GM12872 (cell line): ENCODE results near the gene MTHFD1L.

Experiments used
- TF ChIP-seq, protein P1 (sequence below): IDR thresholded peaks from 3 replicates; pipeline ENCODE4 v1.5.1; 2011; ENCODE audit warnings: low read depth, mild to moderate bottlenecking, low read length, moderate library complexity; ENCODE audit not compliant: insufficient read depth

The MTHFD1L gene

DNA sequence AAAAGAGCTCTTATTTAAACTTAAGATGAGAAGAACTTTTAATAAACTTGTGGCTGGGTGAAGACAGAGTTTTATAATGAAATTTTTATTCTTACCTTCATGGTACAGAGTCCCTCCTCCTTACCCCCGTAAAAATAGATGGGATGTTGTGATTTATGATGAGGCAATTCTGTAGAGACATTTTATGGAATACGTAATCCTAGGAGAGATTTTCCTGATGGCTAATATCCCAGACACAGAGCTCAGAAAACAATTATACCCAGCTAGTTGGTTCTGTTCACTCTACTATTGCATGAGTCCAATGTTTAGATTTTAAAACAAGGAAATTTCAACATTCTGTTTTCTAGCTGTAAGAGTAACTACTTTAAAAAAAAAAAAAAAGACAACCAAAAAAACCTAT is 43.4 kb downstream of the MTHFD1L start:
- TF ChIP-seq, protein P1, sequence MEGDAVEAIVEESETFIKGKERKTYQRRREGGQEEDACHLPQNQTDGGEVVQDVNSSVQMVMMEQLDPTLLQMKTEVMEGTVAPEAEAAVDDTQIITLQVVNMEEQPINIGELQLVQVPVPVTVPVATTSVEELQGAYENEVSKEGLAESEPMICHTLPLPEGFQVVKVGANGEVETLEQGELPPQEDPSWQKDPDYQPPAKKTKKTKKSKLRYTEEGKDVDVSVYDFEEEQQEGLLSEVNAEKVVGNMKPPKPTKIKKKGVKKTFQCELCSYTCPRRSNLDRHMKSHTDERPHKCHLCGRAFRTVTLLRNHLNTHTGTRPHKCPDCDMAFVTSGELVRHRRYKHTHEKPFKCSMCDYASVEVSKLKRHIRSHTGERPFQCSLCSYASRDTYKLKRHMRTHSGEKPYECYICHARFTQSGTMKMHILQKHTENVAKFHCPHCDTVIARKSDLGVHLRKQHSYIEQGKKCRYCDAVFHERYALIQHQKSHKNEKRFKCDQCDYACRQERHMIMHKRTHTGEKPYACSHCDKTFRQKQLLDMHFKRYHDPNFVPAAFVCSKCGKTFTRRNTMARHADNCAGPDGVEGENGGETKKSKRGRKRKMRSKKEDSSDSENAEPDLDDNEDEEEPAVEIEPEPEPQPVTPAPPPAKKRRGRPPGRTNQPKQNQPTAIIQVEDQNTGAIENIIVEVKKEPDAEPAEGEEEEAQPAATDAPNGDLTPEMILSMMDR, result no peak

DNA sequence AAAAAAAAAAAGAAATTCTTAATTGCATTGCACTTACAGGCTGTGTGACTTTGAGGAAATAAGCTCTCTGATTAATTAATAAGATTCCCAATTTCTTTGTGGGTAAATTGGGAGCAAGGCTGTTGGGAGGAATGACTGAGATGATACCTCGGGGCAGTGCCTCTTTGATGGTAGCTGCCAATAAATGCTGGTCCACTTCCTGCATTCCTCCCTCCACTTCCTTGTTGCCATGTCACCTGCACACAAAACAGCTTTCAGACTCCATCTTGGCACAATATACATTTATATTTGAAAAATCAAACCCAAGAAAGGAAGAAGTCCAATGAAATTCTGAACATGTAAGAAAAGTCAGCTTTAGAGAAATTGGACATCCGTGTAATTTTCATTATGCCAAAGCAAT is 45.1 kb downstream of the MTHFD1L start:
- TF ChIP-seq, protein P1, result no peak

DNA sequence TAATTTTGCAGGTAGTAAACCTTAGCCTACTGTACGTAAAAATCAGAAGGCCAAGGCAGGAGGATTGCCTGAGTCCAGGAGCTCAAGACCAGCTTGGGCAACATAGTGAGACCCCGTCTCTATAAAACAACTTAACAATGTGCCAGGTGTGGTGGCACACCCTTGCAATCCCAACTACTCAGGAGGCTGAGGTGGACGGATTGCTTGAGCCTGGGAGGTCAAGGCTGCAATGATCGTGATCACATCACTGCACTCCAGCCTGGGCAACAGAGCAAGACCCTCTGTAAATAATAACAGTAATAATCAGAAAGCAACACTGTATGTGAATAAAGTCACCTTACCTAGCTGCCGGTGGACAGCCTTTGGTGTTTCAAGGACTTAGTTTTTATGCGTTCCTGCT is 48.9 kb downstream of the MTHFD1L start:
- TF ChIP-seq, protein P1, result no peak

DNA sequence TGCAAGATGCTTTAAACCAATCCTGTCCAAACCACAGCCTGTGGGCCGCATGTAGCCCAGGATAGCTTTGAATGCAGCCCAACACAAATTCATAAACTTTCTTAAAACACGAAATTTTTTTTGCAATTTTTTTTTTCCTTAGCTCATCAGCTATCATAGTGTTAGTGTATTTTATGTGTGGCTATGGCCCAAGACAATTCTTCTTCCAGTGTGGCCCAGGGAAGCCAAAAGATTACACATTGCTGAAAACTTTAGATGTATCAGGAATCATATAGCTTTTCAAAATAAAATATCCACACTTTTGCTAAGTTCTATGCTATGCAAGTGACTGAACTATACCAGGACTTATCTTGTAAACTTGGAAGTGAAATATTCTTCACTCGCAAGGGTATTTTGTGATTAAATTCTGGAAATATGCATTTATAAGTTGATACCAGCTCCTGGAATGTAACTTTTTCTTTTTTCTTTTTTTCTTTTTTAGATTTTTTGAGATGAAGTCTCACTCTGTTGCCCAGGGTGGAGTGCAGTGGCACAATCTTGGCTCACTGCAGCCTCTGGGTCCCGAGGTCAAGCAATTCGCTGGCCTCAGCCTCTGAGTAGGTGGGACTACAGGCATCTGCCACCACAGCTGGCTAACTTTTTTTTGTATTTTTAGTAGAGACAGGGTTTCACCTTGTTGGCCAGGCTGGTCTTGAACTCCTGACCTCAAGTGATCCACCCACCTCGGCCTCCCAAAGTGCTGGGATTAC is 49.8 kb downstream of the MTHFD1L start:
- TF ChIP-seq, protein P1, result no peak

DNA sequence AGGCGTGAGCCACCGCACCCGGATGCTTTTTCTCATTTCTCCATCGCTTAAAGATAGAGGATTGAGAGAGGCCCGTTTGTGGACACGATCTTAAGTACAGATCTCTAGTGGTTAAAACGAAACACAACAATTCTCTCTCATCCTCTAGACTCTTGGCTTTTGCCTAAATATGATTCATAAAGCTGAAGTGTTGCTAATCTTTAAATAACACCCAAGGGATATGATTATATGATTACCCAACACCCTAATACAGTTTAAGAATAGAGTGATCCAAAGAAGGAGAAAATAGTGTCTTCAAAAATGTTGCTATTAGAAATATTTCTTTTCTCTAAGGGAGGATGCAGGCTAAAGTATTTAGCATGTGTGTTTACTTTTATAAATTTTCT is 50.4 kb downstream of the MTHFD1L start:
- TF ChIP-seq, protein P1, result no peak

DNA sequence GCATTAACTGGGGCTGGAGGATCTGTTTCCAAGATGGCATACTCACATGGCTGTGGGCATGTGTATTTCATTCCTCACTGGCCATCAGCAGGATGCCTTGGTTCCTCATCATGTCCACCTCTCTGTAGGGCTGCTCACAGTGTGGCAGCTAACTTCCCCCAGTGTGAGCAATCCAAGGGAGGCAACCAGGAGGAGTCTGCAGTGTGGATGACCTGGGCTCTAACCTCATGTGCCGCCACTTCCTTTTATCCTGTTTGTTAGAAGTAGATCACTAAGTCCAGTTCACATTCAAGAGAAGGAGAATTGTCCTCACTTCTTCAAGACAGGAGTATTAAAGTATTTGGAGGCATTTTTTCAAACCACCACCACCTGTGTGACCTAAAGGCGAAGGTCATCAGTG is 54.4 kb downstream of the MTHFD1L start:
- TF ChIP-seq, protein P1, result no peak

DNA sequence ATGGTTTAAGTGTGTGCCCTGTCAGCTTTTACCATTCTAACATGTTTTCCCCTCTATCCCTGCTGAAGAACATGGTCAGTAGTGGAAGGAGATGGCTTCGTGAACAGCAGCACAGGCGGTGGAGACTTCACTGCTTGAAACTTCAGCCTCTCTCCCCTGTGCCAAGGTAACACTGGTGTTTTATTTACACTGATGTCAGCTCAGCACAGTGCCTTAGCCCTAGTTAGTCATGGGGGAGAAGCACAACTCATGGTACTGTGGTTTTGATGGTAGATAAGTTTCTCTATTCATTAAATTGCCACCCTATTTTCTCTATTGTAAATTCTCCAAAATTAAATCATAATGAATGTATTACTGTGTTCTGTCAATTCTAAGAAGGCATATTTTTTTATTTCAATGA is 56.6 kb downstream of the MTHFD1L start:
- TF ChIP-seq, protein P1, result no peak
